Stimulated activated CD4-positive, alpha-beta T cell treated with anti-CD3 and anti-CD28 coated beads, Interleukin-2, amount 100 ng/mL, for 48 hours (primary cell): Measurements from ENCODE around the gene ERBB4.
"Not testable (repeated sequence)": the region's sequence is repeated elsewhere in the genome, so short reads cannot be mapped to it uniquely, and the experiment has no call there.

Experiments
- DNase-seq, 2 donors: peaks; one replicate each; pipeline ENCODE4 v3.0.0-alpha.2; 2020

The ERBB4 gene

DNA sequence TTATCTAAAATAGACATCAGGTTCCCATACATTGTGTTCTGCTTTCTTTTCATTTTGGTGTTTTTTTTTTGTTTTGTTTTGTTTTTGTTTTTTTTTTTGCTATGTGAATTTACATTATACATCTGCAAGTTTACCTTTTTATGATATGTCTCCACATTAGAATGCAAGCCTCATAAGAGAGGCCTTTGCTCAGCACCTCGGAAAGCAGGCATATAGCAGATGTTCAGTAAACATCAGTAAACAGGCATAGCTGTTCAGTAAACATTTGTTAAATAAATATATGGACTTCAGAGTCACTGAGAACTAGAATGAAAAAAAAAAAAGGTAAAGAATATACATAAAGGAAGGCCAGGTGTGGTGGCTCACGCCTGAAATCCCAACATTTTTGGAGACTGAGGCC, 405.3 kb downstream of the ERBB4 start:
- DNase-seq: no peak

DNA sequence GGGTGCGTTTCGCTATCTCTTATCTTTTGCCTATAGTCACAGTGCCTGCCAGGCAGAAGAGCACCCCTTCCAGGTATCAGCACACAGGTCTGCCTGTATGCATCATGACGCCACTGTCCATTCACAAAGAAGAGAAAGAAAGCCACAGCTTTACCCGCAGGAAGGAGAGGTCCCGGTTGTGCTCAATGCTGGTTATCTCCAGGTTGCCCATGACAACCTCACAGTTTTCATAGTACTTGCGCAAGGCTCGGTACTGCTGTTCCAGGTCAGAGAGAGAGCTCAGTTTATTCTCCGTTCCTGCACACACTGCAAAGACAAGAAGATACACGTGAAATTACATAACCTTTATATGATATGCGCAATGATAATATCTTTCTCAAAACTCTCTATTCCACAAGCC, 414.0 kb downstream of the ERBB4 start:
- DNase-seq: no peak

DNA sequence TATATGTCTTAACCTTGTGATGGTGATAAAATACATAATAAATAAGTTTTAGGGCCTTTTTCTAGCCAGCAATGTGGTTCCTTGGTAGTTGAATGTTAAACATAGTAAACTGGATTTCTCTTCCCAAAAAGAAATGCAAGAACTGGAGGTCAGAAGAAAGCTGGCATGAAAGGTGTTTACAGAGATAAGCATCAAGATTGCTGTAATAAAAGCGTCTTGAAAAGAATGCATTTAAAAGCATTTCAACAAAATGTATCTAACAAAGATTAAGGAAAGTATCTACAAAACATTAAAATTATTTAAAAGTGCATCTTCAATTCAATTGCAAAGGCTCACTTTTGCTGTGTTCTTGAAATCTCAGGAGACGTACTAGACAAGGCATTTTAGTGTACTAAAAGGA, 419.0 kb downstream of the ERBB4 start:
- DNase-seq: no peak

DNA sequence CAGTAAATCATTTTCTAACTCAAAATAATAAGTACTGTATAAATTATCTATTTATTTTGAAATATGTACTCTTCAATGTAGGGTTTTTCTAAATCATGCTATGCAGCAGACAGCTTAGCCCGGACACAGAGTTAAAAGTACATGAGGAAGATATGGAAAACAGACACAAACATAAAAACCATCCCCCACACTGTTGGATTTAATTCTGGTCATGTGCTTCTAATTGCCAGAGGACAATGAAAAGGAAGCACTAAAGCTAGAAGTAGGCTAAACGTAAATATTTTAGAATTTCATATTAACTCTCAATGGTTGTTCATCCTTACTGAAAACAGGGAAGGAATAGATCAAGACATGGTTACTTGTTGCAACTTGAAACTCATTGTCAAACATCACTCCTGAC, 420.7 kb downstream of the ERBB4 start:
- DNase-seq: no peak

DNA sequence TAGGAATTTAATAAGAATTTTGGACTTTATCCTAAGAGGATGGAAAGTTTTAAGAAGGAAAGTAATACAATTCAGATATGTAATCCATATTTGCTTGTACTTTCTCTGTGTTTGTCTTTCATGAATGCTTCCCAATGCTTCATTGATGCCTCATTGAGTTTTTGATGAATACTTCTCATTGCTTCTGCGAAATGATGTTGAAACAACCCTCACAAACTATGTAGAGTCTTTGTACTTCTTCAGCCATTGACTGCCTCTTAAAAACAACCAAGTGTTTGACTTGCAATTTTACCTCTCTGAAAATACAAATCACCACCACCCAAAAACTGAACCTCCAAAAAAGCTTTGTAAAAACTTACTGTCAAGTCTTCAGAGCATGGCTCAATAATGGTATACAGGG, 424.1 kb downstream of the ERBB4 start:
- DNase-seq: no peak

DNA sequence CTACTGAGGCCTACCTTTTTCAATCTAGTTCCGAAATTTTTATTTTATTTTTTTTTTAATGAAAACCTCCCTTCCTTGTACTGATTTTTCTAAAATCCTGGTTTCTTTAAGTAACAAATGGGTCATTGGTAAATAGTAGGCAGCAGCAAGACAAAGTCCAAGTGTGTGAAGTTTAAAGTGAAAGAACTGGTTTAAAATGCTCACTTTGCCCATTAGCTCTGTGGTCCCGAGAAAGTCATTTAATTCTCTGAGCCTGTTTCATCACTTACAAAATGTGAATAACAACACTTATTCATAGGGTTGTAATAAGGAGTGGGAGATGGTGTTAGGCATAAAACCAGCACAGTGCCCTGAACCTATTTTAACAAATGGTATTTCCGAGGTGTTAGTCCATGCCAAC, 426.2 kb downstream of the ERBB4 start:
- DNase-seq: no peak

DNA sequence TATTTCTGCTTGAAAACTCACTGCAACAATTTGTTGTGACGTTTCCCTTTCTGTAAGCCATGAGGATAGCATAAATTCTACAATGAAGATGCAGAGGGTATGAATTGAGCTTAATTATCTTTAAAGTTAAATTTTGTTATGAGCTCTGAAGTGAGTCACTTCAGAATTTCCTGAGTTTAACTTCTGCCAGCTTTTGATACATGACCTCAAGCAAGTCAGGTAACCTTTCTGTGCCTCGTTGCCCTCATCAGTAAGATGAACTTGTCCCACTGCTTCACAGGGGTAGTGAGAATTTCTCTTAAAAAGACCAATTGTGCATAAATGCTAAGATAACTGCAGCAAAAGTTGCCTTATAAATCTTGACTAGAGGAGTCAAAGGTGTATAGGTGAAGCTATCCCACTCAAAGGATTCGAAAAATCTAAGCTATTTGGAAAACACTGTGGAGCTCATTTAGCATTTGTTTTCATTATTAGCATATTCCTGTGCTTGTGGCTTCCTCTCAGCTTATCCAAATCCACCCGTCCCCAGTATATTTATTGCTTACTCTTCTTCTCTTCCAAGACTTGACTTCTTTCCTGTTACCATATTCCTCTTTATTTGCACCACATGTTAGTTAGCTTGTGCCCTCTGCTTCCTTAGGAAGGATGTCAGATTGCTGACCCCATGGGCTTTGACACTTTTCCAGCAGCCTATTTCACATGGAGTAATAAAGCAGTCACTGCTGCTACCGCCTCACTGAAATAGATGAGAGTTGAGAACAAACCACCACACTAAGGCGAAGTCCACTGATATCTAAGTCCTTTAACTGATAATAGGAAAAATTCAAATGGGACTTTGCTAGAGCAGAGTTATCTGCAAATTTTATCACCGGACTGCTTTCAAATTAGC, 428.6 kb downstream of the ERBB4 start:
- DNase-seq: no peak

DNA sequence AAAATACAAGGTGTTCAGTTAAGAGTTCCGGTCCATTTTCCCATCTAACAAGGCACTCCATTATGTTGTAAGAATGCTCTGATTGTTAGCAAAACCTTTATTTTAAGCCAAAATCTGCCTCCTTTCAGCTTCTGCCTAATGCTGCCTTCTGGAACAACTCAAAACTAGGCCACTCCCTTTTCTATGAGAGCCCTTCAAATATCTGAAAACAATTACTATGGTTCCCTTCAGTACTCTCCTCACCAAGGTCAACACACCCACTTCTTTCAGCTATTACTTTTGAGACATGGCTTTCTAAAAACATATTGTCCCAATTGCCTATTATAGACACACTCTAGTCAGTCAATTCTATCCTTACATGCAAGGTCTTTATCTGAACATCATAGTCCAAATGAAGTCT, 429.4 kb downstream of the ERBB4 start:
- DNase-seq: no peak

DNA sequence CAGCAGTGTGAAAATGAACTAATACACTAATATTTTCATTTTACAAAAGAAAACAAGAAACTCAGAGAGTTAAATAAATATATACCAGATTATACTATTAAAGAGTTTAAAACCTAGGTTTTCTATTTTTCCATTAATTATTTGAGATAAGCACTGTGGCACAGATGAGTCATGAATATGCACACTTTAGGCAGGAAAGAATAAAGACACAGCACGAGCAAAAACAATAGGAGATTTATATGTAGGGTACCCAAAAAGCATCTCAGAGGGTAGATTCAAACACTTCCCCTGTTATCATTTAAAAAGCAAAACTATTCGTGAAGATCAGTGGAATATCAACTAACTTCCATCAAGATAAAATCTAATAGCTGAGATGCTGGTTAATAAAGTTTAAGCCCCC, 430.6 kb downstream of the ERBB4 start:
- no peak for DNase-seq

DNA sequence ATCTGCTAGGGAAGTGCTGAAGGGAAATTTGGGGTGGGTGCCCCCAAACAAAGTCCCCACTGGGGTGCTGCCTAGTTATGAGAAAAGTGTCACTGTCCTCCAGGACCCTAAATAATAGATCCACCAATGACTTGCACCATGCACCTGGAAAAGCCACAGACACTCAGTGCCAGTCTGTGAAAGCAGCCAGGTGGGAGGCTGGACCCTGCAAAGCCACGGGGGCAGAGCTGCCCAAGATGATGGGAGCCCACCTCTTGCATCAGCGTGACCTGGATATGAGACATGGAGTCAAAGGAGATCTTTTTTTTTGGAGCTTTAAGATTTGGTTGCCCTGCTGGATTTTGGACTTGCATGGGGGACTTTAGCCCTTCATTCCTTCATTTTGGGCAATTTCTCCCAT, 431.6 kb downstream of the ERBB4 start:
- DNase-seq: no peak

DNA sequence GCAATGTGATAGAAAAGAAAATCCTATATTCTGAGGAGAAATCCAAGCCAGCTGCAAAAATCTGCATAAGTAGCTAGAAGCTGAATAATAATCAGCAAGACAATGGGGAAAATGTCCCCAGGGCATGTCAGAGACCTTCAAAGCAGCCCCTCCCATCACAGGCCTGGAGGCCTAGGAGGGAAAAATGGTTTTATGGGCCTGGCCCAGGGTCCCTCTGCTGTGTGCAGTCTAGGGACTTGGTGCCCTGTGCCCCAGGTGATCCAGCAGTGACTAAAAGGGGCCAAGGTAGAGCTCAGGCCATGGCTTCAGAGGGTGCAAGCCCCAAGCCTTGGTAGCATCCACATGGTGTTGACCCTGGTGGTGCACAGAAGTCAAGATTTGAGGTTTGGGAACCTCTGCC, 432.1 kb downstream of the ERBB4 start:
- not testable (repeated sequence) for DNase-seq

DNA sequence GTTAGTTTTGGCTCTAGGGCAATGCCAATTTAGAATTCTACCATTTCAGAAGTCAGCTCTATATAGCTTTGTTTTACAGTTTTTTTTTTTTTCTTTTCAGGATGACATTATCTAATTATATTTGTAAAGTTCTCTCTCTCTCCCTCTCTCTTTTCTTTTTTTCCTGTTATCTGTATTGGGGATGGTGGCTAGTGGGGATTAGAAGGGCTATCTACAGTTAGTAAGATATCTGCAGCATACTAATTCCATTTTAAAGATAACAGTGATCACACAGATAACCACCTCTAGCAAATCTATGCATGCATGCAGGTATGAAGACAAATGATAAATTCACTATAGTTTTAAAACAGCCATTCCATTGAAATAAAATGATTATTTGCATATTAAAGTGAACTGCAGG, 438.9 kb downstream of the ERBB4 start:
- DNase-seq: no peak

DNA sequence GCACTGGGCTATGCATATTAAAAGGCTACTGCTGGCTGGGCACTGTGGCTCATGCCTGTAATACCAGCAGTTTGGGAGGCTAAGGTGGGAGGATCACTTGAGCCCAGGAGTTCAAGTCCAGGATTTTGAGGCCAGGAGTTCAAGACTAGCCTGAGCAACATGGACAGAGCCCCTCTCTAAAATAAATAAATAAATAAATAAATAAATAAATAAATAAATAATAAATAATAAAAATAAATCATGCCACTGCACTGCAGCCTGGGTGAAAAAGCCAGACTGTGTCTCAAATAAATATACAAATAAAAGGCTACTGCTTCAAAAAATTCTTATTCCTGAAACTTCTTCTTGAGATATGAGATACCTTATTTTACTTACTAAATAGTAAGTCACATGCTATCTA, 439.6 kb downstream of the ERBB4 start:
- no peak for DNase-seq

DNA sequence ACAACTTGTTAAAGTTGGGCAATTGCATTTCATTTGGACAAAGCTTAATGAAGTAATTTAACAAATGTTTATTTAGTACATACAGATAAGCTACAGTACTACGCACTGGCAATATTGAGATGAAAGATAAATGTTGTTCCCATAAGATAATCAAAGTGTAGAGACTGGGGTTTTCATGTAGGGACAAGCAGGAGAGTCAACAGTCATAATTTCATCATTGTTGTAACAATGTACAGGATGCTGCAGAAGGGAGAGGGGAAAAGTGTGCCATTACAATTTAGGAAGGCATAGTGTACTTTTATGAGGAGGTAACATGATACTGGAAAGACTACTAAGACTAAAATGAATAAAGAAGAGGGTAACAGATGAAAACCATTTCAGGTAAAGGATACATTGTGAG, 441.6 kb downstream of the ERBB4 start:
- no peak for DNase-seq

DNA sequence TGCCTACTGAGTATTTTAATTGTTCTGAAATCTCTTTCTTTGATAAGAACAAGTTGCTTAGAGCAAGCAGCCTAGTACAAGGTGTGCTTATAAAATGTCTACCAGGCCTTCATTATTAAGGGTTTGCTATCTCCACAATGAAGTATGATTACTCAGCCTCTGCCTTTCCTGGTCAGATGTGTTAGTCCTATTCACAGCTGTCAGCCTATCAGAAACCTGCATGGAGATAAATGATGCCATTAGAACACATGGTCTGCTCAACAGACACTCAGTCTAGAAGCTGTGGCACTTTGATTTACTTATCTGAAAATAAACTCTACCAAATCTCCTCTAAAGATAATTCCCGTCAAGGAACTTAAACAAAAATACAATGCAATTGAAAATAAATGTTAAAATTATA, 448.7 kb downstream of the ERBB4 start:
- DNase-seq: no peak

DNA sequence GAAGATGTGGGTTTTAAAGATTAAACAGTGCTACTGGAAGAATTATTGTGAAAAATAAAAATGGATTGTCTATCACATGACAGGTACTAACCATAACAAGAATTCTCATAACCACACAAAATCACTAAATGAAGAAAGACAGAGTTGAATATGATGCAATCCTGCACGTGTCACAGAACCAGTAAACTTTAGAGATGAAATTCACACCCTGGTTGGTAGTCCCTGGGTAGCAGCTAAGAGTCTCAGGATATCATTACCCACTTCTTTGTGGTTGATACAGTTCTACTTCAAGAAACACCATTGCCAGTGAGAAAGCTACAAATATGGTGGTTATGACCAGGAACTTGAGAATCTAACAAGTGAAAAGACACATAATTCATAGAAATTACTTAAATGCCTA, 450.2 kb downstream of the ERBB4 start:
- DNase-seq: no peak

DNA sequence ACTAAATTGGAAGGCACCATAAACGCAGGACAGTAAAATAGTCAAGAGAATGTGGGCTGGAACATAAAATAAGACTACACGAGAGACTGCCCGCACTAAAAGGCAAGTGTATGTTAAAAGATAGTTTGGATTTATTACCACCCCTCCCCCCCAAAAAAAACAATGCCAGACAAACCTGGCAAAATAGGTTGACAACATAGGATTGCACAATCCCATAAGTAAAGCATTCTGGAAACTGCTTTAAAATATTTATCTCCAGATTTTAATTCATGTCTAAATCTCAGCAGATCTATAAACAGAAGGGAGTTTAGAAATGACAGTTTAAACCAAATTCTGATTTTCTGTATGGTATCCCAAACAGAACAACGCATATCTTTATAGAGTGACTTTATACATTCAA, 455.1 kb downstream of the ERBB4 start:
- DNase-seq: no peak

DNA sequence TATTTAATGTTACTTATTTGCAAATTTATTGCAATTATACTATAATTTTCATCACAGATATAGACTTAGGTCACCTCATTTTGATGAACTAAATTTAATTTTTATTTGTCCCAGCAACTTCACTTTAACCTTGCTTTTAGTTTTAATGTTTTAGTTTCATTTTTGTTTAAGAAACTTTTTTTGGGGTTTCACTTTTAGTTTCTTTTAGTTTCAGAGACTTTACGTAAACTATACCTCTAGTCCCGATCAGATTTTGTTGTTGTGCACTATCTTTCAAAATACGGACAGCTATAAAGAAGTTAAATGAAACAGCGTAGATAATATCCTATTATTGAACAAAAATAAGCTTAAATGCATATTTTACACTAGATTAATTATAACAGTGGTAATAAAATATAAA, 460.5 kb downstream of the ERBB4 start:
- no peak for DNase-seq

DNA sequence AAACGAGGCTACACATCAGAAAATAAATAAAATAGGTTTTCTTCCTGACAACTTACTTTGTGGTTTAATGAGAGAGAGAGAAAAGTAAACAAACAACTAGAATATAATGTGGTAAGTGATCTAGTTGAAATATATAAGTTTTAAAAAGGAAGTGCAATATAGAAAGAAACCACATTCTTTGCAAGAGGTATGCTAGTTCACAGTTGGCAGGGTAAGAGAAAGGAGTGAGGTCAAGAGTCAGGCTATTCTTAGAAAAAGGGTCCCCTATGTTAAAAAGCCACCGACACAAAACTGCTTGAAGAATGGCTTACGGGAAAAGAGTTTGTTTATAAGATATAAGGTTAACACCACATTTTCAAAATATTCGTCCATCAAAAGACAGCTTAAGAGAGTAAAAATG, 462.1 kb downstream of the ERBB4 start:
- DNase-seq: no peak

DNA sequence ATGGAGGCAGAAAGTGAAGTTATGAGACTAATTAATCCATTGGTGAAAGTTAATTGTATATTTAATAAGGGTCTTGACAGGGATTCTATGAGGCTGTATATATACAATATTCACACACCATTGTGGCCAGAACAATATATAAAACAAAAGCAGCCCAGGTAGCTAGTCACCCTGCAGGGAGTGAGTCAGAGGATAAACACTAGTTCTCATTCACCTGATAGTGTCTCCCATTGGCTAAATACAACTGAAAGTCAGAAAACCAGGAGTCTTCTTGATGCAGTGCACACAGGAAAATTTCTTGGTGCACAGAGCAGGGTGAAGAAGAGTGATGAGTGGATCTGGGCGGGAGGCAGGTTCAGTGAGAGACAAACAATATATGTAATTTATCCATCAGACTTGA, 465.2 kb downstream of the ERBB4 start:
- no peak for DNase-seq

DNA sequence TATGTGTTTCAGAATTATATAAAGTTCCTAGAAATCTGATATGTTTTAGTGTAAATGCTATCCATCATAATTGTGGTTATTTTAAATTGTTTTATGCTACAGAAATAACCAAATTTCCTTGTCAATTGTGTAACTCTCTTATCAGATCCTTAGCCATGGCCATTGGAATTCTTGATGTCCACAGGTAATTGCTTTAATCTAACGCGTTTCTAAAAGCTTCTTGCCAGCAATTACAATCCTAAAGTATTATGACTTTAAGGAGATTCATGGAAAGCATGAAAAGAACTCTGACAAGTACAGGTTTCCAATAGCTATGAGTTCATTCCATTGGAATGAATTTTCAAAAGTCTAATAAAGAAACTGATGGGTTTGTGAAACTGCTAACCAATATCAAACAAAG, 472.1 kb downstream of the ERBB4 start:
- no peak for DNase-seq

DNA sequence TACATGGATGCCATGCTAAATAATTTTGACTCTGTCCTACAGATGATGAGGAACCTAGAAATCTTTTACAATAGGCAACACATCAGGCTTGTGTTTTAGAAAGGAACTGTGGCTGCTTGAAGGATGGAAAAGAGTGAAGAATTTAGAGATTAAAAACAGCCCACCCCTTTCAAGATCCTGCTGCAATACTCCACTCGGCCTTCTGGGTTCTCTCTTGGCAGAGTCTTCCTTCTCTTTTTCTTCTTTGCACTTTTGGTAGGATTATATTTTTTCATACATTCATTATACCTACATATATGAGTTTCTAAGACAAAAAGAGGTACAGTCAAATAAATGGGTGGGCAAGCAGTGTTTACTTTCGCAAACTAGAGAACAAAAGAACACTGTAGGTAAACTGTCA, 474.3 kb downstream of the ERBB4 start:
- DNase-seq: no peak

DNA sequence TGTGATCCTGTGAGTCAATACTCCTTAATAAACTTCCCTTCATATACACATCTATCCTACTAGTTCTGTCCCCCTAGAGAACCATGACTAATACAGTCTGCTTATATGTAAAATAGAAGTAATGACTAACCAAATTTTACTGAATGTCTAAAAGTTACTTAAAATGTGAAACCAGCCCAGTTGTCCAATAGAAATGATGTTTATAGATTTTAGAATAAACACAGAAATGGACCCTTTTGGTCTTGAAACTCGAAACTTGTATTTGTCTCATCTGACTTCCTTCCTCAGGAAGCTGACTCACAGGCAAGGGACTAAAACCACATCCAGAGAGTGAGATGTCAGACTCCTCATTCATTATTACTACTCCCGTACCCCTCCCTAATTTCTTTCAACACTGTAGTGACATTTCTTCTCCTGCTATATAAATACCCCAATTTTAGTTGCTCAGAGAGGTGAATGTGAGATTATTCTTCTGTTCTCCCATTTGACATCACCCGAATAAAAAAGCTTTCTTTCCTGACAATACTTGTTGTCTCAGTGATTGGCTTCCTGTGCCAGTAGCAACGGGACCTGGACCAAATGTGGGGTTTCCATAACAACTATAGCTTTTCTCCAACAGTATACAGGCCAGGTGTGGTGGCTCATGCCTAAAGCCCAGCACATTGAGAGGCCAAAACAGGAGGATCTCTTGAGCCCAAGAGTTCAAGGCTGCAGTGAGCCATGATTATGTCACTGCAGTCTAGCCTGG, 486.0 kb downstream of the ERBB4 start:
- DNase-seq: no peak

DNA sequence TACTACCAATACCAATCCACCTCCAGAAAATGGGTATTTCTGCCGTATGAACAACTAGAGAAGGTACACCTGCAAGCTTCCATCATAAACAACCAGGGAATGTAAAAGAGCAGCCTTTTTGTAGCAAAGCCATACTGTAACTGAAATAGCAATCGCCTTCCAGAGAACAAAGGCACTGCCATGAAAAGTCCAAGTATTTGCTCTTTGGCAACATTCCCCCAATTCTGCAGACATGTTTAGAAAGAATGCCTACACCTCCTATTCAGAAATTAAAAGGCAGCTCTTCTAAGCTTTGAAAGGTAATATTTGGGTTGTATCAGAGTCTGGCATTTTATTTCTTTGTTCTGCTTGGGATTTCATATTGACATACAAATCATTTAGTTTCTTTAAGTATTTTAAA, 487.7 kb downstream of the ERBB4 start:
- no peak for DNase-seq

DNA sequence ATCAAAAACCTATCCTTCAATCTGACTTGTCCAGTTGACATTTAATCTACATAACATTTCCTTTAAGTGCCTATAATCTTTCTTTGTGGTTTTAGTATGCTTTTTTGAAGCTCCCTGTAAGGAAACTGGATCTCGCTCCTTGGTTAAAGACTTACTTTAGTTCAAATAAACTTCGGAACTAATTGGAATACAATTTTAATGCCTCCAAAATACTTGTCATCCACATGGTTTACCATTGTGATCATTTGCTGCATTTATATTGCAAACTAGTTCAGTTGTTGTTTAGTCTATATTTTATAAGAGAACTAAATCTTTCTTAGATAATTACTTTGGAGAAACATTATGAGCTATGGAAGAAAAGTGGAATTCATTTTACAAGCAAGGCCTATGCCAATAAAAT, 496.0 kb downstream of the ERBB4 start:
- DNase-seq: no peak
